ENCODE results near the gene ITPR3.

The ITPR3 gene

GRCh38 chr6:33696076-33696475, 75.0 kb downstream of the ITPR3 start:
- DNase-seq (ENCODE audit: low read depth in 1 of 2, low spot score in 1 of 2), result no peak

GRCh38 chr6:33696548-33697518, 75.7 kb downstream of the ITPR3 start:
- DNase-seq (ENCODE audit: low read depth in 1 of 2, low spot score in 1 of 2), result no peak

DNA sequence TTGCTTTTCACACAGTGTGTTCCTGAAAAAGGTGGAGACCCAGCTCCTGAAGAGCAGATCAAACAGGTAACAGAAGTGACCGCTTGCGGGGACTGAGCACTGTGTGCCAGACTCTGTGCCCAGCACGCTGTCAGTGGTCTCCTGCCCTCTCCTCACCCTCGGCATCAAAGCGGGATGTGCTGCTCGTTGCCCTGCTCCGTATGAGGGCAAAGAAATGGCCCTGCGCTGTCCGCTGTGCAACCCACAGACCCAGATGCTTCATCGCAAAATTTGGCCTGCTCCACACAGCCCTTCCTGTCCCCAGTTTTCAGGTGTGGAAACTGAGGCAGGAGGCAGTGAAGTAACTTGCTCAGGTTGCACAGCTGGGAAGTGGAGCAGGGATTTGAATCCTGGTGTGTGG, 76.7 kb downstream of the ITPR3 start:
- no peak for DNase-seq (ENCODE audit: low read depth in 1 of 2, low spot score in 1 of 2)

DNA sequence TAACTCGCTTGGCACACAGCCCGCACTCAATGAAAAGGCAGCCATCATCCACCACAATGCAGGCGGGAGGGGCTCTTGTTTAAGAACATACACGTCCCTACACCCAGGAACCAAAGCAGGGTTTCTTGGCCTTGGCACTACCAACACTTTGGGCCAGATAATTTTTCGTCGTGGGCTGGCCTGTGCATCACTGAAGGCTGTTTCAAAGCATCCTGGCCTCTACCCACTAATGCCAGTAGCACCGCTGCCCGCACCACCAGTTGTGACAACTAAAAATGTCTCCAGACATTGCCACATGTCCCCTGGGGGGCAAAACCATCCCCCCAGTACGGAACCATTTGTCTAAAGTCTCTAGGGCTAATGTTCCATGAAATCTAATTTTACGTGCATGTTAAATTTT, 77.4 kb downstream of the ITPR3 start:
- no peak for DNase-seq (ENCODE audit: low read depth in 1 of 2, low spot score in 1 of 2)

GRCh38 chr6:33699131-33699530, 78.0 kb downstream of the ITPR3 start:
- no peak for DNase-seq (ENCODE audit: low read depth in 1 of 2, low spot score in 1 of 2)

DNA sequence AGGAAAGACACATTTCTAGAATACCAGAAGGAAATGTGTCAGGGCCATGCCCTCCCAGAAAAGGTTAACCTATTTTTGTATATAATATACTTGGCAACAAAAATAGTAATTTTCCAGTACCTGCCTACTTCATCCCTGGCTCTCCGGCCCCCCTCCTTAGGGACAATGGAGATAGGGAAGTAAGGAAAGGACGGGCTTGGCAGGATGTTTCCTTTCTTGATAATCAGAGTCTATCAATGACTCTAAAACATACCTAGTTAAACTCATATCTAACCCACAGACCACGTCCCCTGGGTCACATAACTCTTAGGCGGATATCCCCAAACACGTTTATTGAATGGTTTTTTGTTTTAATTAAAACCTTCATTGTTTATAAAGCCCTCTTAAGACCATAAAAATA, 78.6 kb downstream of the ITPR3 start:
- no peak for DNase-seq (ENCODE audit: low read depth in 1 of 2, low spot score in 1 of 2)

DNA sequence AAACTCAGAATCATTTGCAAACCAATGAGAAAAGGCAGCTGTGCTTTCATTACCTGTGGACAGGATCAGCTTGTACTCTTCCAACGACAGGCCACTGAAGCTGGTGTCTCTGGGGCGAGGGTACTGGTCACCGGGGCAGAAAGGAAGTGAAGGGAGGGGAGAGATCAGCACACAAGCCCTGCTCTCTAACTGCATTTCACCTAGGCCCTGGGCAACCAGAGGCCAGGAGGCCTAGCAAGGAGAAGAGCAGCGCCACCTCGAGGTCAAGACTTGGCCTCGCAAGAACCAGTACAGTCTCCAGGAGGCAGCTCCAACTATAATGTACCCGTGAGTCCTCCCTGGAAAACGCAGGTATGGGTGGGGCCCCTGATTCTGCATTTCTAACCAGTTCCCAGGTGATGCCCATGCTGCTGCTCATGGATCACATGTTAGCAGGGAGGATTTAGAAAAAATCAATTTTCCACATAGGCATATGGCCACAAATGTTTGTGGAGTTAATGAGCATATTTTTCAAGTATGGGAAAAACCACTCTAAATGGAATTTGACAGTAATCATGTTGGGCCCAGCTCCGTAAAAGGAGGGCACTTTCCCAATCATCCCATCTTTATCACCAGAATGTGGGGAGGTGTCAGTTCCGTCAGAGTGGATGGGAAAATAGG, 79.4 kb downstream of the ITPR3 start:
- peak in 1 of 2 donors; percentile 59 for DNase-seq (ENCODE audit: low read depth in 1 of 2, low spot score in 1 of 2)

GRCh38 chr6:33702345-33702977, 81.3 kb downstream of the ITPR3 start:
- no peak for DNase-seq (ENCODE audit: low read depth in 1 of 2, low spot score in 1 of 2)

- no peak for DNase-seq (ENCODE audit: low read depth in 1 of 2, low spot score in 1 of 2)
These were observed 83.3 kb downstream of the ITPR3 start for GRCh38 chr6:33704215-33705066.

DNA sequence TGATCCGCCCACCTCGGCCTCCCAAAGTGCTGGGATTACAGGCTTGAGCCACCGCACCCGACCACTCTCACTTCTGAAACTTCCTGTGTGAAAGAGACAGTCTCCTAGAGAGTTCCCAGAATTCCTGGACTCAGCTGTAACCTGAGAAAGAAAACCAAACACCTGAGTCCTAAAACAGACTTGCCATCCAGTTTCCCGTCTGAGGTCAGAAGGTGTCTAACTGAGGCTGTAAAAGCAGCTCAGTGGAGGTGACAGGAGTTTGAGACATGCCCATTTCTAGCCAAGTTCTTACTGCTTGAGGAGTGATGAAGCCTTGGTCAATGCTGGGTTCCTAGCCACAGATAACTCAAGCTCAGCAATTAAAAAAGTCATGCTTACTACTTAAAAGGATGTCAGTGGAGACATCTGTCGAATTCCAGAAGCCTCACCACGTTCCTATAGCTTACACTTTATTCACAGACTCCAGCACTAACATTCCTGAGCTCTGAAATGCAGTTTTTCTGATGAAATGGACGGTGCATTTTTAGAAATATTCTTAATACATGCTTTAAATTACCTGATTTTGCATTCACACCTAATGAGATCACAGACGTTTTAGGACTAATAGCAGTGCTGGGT, 84.3 kb downstream of the ITPR3 start:
- DNase-seq (ENCODE audit: low read depth in 1 of 2, low spot score in 1 of 2), result no peak

GRCh38 chr6:33705955-33706725, 85.0 kb downstream of the ITPR3 start:
- DNase-seq (ENCODE audit: low read depth in 1 of 2, low spot score in 1 of 2), result no peak

GRCh38 chr6:33707771-33708170, 86.6 kb downstream of the ITPR3 start:
- DNase-seq (ENCODE audit: low read depth in 1 of 2, low spot score in 1 of 2), result no peak

DNA sequence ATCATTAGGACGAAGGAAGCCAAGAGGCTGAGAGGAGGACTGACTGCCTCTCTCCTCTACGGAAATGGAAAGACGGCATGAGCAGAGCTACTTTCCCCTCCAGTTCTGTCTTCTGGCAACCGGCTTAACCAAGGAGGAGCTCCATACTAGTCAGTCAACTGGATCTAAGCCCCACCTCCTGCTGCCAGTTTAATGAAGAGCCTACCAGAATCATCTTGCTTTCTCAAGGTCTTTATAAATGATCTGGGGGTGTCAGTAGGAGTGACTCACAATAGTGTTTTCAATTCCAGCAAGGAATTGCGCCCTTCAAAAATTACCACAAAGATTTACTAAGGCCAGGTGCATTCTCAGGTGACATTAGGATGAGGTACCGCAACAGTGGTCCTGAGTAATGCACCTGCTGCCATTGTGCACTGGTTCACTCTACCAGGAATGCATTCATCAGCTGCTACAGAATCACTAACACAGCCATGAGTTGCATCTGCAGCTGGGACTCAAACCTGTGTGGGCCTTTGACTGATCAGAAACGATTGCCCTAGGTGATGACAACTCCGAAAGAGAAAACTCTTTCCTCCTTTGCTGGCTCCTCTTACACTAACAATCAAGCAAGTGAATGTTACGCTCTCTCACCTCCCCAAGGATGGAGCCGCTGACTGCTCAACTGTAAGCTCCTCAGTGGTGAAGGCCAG, 87.5 kb downstream of the ITPR3 start:
- DNase-seq (ENCODE audit: low read depth in 1 of 2, low spot score in 1 of 2), result no peak

DNA sequence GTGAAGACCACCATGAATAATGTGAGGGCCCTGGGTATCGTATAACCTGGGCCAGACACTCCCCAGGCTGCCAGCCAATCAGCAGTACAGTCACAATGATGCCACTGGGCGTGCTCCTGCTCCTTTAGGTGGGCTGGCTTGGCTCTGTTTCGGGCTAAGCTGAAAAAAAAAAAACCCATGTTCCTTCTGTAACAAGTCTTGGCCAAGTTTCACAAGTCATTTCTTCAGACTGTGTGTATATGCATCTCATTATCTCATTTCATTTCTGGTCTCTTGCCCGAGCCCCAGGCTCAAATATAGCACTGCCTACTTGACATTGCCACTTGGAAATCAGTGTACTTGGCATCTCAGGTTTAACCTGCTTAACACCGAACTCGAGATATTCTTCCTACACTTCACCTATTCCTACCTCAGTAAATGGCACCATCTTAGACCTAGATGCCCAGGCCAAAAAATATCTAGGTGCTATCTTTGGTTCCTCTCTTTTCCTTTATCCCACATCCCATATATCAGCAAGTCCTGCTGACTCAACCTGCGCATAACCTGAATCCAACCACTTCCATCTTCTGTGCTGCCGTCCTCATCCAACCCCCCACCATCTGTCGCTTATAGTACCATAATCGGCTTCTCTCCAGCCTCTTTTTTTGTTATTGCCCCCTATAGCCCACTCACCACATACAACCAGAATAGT, 88.6 kb downstream of the ITPR3 start:
- no peak for DNase-seq (ENCODE audit: low read depth in 1 of 2, low spot score in 1 of 2)

- DNase-seq (ENCODE audit: low read depth in 1 of 2, low spot score in 1 of 2), result no peak
These were observed 89.4 kb downstream of the ITPR3 start for GRCh38 chr6:33710296-33711121.

DNA sequence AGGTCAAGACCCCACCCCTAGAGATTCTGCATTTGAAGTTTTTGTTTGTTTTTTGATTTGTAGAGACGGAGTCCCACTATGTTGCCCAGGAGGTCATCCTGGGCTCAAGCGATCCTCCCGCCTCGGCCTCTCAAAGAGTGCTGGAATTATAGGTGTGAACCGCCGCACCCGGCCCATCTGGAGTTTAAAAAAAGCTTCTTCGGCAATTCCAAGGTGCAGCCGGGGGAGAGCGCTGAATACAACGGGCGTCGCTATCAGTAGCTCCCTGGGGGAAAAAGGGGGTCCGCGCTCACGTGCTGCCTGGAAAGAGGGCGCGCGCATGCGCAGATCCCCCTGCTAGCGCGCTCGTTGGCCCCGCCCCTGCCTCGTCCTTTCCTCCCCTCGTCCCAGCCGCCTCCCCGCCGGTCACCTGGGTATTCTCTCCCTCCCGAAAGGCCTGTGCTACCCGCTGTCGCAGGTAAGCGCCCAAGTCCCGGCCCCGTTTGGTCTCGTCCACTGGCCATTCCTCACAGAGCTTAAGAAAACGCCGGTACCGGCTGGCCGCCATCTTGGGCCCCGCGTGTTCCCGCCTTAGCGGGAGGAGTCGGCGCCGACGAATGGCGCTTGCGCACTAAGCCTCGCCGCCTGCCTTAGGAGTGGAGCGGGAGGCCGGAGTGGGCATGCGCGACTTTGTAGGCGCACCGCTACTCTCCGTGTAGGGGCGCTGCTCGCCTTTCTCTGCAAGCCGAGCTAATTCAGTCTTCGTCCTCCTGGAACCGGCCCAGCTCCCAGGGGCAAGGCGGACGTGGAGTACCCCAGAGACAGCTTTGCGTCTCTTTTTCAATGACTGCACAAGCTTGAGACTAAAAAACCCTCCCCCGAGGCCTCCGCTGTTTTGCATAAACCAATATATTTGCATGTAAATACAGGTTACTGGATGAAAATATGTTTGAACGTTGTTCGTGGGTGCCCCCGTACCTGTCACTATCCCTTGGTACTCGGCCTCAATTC, 90.3 kb downstream of the ITPR3 start, which contains the start of gene UQCC2:
Gene UQCC2 (minus strand): TSS at position 561 of the 990 bp plus-strand sequence. CDS start 14 bp downstream, at position 547.
- peak; percentile 95 to 96 for DNase-seq (ENCODE audit: low read depth in 1 of 2, low spot score in 1 of 2)
